HG02870 (cell line): Measurements from ENCODE around the gene KAT5.
"Not testable (repeated sequence)": the region's sequence is repeated elsewhere in the genome, so short reads cannot be mapped to it uniquely, and the experiment has no call there.

Experiments
- ATAC-seq: cut with Tn5 transposase; IDR thresholded peaks from one replicate; pipeline ENCODE4 v1.9.1; 2021; ENCODE audit warnings: mild to moderate bottlenecking, moderate library complexity; ENCODE audit not compliant: unreplicated experiment

KAT5 gene

DNA sequence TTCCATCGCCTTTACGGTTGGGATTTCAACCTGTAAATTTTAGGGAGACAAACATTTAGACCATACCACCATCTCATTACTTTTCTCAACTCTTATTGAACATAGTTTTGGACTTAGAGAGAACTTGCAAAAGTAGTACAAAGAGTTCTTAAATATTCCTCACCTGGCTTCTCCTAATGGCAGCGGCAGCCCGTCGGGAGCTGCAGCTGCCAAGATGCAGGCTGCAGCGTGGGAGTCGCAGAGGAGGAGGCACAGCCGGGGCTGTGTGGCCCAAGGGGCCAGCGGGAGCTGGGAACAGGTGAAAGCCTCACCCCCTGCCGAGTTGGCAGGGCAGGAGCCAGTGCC is 31.6 kb downstream of the KAT5 start:
- no peak for ATAC-seq

DNA sequence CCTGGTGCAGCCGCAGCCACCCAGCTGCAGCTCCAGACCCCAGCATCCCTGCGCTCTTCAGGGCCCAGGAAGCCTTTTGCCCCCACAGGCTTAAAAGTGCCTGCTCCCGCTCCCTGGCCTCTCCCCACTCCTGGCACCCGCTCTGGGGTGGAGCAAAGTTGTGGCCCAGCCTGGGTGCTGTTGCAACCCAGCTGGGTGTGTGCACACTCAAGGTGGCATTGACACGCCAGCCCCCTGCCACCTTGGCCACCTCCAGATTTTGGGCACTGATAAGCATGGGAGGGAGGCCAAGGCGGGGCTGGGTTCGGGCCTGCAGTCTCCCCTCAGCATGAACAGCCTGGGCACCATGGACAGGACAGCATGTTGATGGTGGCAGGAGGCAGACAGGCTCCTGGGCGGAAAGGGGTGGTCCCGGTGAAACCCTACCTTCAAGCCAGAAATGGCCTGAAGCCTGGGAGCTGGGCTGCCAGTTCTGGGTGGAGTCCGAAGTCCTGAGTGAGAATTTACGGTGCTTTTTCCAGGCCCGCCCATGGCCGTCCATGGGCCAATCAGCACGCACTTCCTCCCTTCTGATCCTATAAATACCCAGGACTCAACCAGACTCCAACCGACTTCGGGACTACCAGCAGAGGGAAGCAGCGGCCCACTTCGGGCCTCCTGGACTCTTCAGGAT is 32.1 kb downstream of the KAT5 start:
- no peak for ATAC-seq

DNA sequence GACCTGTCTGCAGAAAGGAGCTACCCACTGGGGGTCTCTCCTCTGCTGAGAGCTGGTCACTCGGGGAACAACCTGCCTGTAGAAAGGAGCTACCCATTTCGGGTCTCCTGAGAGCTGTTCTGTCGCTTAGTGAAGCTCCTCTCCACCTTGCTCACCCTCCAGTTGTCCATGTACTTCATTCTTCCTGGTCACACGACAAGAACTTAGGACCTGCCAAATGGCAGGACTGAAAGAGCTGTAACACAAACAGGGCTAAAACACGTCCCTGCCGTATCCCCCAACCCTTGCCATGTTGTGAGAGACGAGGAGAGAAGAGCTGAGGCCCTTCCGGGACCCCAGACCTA is 32.6 kb downstream of the KAT5 start:
- no peak for ATAC-seq

DNA sequence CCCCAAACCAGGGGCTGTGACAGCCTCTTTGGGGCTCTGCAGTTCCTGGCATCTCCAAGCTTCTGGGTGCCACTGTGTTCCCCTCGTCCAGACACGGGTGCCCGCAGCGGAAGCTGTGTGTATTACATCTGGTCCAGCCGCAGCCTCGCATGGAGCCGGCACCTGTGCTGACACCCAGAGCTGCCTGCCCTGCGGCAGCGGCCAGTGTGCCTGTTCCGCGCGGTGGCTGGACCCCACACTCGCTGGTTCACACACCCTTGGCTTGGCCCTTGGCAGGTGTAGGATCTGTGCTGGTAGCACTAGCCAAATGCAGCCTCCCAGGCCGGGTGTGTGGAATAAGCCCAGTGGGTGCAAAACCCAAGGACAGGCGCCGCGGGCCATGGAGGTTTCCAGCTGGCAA is 33.0 kb downstream of the KAT5 start:
- ATAC-seq = no peak

- not testable (repeated sequence) for ATAC-seq
Observed at GRCh38 chr11:65762169-65762568, 50.1 kb downstream of the KAT5 start.

- ATAC-seq = not testable (repeated sequence)
Observed at GRCh38 chr11:65762816-65763215, 50.8 kb downstream of the KAT5 start.

DNA sequence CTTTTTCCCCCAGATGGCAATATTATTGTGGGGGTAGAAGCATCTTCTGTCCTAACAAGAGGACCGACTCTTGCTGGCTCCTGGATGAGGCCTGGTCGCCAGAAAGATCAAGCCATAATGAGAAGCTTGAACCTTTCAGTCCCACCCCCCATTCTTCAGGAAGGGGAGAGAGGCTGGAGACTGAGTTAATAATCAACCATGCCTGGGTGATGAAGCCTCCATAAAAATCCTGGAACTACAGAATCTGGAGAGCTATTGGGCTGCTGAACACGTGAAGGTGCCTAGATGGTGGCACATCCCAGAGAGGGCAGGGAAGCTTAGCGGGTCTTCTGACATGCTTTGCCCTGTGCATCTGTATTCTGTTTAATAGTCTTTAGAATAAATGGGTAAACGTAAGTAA is 52.4 kb downstream of the KAT5 start:
- ATAC-seq = no peak

- no peak for ATAC-seq
Observed at GRCh38 chr11:65766535-65766934, 54.5 kb downstream of the KAT5 start.

GRCh38 chr11:65767406-65767805 is 55.4 kb downstream of the KAT5 start:
- no peak for ATAC-seq

- not testable (repeated sequence) for ATAC-seq
Observed at GRCh38 chr11:65767806-65768205, 55.8 kb downstream of the KAT5 start.
